HG02981 (cell line): Measurements from ENCODE around the gene CFL1.

Experiments used
- ATAC-seq: cut with Tn5 transposase; IDR thresholded peaks from one replicate; pipeline ENCODE4 v1.9.1; 2021; ENCODE audit warnings: mild to moderate bottlenecking, moderate library complexity; ENCODE audit not compliant: unreplicated experiment

CFL1 gene

DNA sequence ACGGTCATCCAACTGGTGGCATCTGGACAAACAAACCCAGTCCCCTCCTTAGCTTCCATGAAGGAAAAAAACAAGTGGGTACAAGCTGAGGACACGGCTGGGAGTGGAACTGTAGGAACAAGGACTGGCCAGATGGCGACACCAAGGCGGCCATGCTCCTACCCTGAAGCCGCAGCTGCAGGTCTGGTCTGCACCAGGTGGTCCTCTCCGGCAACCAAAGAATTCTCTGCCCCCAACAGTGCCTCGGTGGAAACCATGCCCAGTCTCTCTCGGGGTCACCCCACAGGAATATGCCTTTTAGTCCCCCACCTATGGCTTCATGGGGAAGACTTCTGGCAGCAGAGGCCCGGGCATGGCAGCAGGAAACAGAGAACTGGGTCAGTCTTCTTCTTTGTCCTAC, 48.5 kb downstream of the CFL1 start:
- ATAC-seq: no peak

GRCh38 chr11:65808744-65809341, 49.1 kb downstream of the CFL1 start:
- no peak for ATAC-seq

DNA sequence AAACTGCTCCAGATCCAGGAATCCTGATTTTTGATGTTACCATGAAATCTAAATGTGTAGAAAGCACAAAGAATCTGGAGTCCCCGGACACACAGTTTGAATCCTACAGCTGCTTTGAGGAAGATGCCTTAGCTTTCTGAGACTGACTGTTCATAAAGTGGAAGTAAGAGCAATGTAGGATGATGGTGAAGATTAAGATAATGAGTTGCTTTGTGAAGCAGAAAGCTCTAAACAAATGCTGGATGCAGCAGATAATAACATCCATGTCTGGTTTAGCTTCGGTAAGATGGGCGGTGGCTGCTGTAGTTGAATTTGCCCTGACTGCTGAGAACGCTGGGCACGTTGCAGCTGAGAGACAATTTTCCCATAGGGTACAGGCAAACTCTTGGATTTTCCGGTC, 51.0 kb downstream of the CFL1 start:
- no peak for ATAC-seq
